GM12872 (cell line): ENCODE measurements around the gene CCNY.

Experiments used
- CTCF ChIP-seq: IDR thresholded peaks from 3 replicates; pipeline ENCODE4 v1.5.1; 2011; ENCODE audit warnings: low read depth, mild to moderate bottlenecking, low read length, moderate library complexity; ENCODE audit not compliant: insufficient read depth

CCNY gene

DNA sequence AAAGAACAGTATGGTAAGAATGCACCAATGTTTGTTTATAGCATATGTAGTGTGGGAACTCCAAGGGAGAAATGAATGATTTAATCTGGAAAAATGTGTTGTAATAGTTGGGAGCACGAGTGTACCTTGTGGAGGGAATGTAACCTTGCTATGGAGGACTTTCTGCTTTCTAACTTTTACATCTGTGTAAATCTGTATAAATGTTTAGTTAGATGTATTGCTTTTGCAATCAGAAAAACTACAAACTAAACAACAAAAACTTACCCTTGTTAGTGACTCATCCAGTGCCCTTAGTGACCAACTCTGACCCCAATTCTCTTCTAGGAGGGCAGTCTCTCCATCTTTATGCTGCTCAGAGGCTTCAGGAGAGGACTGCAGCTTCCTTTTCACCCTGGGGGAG is 89.3 kb downstream of the CCNY start:
- TF ChIP-seq CTCF, result no peak

DNA sequence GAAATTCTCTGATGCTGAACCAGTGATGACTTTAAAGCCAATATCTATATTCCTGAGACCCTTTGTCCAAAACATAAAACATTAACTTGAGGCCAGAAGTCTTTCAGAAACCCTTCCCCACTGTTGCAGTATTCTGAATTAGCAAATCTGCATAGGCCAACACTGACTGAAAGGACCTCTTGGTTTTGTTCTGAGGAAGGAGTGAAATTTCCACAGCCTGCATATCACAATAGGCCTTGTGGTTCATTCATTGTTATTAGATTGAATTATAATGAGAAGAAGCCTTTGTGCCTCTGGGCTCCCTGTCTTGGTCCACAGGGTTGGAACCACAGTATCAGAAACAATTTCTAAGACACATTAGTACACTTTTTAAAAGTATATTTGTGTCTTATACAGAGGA is 90.3 kb downstream of the CCNY start:
- no peak for TF ChIP-seq CTCF

DNA sequence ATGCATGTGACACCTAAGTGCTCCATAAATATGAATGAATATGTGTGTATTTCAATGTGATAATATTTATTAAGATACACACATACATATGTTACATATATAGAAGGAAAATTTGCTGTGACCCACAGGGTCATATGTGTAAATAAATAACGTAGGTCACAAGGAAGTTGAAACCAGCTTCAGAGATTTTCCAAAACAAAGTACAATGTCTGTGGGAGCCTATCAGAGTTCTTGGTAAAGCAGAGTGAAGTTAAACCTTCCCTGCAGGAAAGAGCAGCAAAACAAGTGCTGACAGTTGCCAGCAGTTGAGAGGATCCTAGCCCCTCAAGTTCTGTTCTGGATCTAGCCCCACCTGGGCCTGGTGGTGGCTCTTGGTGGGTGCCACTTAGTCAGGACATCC is 91.2 kb downstream of the CCNY start:
- TF ChIP-seq CTCF, result no peak

GRCh38 chr10:35428521-35428920 is 92.2 kb downstream of the CCNY start:
- no peak for TF ChIP-seq CTCF

- TF ChIP-seq CTCF, result no peak
These were observed 96.6 kb downstream of the CCNY start for GRCh38 chr10:35432781-35433338.

DNA sequence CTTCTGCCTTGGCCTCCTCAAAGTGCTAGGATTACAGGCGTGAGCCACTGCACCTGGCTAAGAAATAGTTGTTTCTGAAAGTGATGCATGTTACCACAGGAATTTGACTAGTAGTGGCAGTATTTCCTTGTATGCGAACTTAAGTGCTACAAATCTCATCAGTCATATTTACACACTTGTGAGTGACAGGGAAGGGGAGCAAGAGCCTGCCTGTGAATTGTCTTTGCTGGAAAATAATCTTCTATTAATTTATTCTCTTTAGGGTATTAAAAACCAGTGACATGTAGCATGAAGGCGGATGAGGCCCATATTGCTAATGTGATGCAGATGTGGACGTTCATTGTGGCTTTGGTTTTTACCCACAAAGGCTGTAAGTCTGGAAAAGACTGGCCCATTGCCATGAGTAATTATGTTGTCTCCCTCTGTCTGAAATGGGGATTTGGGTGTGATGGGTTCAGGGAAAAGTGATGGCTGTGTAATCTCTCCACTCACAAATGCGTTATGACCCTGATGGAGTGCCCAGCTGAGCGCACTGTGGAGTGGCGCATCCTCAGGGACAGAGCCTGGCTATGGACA is 97.6 kb downstream of the CCNY start:
- TF ChIP-seq CTCF, result no peak

DNA sequence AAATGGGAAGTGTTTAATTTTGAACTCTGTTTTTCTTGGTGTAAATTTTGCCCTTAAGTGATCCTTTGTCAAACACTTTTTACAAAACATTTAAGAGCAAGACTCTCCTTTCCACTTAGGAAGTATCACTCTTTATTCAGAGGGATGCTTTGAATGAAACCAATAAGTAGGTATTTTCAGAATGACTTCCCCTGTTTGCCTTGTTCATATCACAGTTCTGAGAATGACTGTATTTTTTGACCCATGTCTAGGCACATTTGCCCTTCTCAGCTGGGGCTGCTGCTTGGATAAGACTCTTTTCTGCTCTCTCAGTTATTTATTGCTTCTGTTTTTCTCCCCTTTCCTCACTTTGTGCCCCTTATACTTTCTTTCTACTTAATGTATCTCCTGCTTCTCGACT is 98.2 kb downstream of the CCNY start:
- TF ChIP-seq CTCF, result no peak
